Activated CD4-positive, alpha-beta memory T cell treated with anti-CD3 and anti-CD28 coated beads, Interleukin-2, amount 10 ng/mL, durations not matched to agents 7 days and 5 days (primary cell): ENCODE data around the gene OR10W1. TPM values are rescaled to one million over a fixed set of nuclear protein-coding genes. Genes with fewer than 3 reads are reported as not detected.

Source experiments
- total RNA-seq, 2 experiments: library from RNA; stranded (reverse); gene quantifications; one replicate each; pipeline ENCODE4 v1.2.3, GENCODE V29; 2021

OR10W1 gene
- total RNA-seq, 2 experiments from 2014 or later: not detected

Other genes starting within 250 kb of the OR10W1 start
- gene OR9Q1, start 244.4 kb downstream of the OR10W1 start, total RNA-seq: not detected
- gene OR6Q1, start 237.3 kb downstream of the OR10W1 start, total RNA-seq: not detected
- not detected for gene OR9I1, start 142.7 kb downstream of the OR10W1 start, total RNA-seq
- not detected for gene OR9Q2, start 79.2 kb downstream of the OR10W1 start, total RNA-seq
- not detected for gene OR1S2, start 64.1 kb downstream of the OR10W1 start, total RNA-seq
- gene OR1S1, start 55.5 kb downstream of the OR10W1 start, total RNA-seq: not detected
- not detected for gene OR10Q1, start 39.3 kb downstream of the OR10W1 start, total RNA-seq
- not detected for gene OR5B17, start 90.8 kb upstream of the OR10W1 start, total RNA-seq
- not detected for gene OR5B3, start 138.6 kb upstream of the OR10W1 start, total RNA-seq
- not detected for gene OR5B2, start 159.9 kb upstream of the OR10W1 start, total RNA-seq
- gene OR5B12, start 174.0 kb upstream of the OR10W1 start, total RNA-seq: not detected
- under 1 TPM; 0.25 to 0.35 TPM for gene OR5B21, start 239.8 kb upstream of the OR10W1 start, total RNA-seq